Activated CD4-positive, alpha-beta memory T cell treated with anti-CD3 and anti-CD28 coated beads, Interleukin-2, amount 10 ng/mL, durations not matched to agents 7 days and 5 days (primary cell): ENCODE data around the gene PCED1A. TPM values are rescaled to one million over a fixed set of nuclear protein-coding genes. Genes with fewer than 3 reads are reported as not detected.
"Not testable (repeated sequence)": the region's sequence is repeated elsewhere in the genome, so short reads cannot be mapped to it uniquely, and the experiment has no call there.

Experiments used
- CTCF ChIA-PET: fragments of 350-600 bp; sonication (Branson Sonifier 250); formaldehyde crosslinking; loops from one replicate; lab custom pipeline; 2021; ENCODE audit warnings: antibody characterized with exemption, inconsistent platforms; lab: Charles Lee
- POLR2A ChIA-PET: fragments of 350-600 bp; sonication (Branson Sonifier 250); formaldehyde crosslinking; loops from one replicate; lab custom pipeline; 2021; ENCODE audit warnings: antibody characterized with exemption; lab: Charles Lee
- DNase-seq: peaks from one replicate; pipeline ENCODE4 v3.0.0-alpha.2; 2020
- H3K27ac Mint-ChIP-seq: one replicate; pipeline ENCODE4 v1.8.0; 2021; ENCODE audit warnings: mild to moderate bottlenecking, mixed read lengths
- H3K27me3 Mint-ChIP-seq: one replicate; pipeline ENCODE4 v1.8.0; 2021; ENCODE audit warnings: mixed read lengths
- H3K36me3 Mint-ChIP-seq: one replicate; pipeline ENCODE4 v1.8.0; 2021; ENCODE audit warnings: low read depth, mixed read lengths
- H3K4me1 Mint-ChIP-seq: one replicate; pipeline ENCODE4 v1.8.0; 2021; ENCODE audit warnings: mixed read lengths
- H3K4me3 Mint-ChIP-seq: one replicate; pipeline ENCODE4 v1.8.0; 2021; ENCODE audit warnings: mild to moderate bottlenecking, mixed read lengths
- H3K9me3 Mint-ChIP-seq: one replicate; pipeline ENCODE4 v1.8.0; 2021; ENCODE audit warnings: mixed read lengths
- total RNA-seq, 2 experiments: library from RNA; stranded (reverse); gene quantifications; one replicate each; pipeline ENCODE4 v1.2.3, GENCODE V29; 2021

The PCED1A gene
- total RNA-seq, 2 experiments from 2014 or later = 25.0 to 25.7 TPM

GRCh38 chr20:2817891-2818595 lies 22.4 kb downstream of the PCED1A start:
- Mint-ChIP-seq H3K4me1 (peaks cover 20% of the 10 kb centered on the region), H3K4me3 (no peak overlapping the region), H3K27ac (no peak overlapping the region), H3K9me3 (no peaks in the 10 kb centered on the region), H3K36me3 (no peaks in the 10 kb centered on the region), H3K27me3 (peaks cover 39% of the 10 kb centered on the region)
- POLR2A ChIA-PET = no interaction called here
- DNase-seq = no peak
- CTCF ChIA-PET = no interaction called here

- Mint-ChIP-seq H3K27ac (no peak overlapping the region), H3K9me3 (peaks cover 3% of the 10 kb centered on the region), H3K27me3 (peaks cover 43% of the 10 kb centered on the region), H3K36me3 (no peaks in the 10 kb centered on the region), H3K4me3 (no peak overlapping the region), H3K4me1 (peaks cover 20% of the 10 kb centered on the region)
- CTCF ChIA-PET = no interaction called here
- POLR2A ChIA-PET = no interaction called here
- DNase-seq = no peak
Observed at GRCh38 chr20:2817341-2817726, 23.1 kb downstream of the PCED1A start.

- no peak for DNase-seq
- CTCF ChIA-PET = no interaction called here
- H3K9me3 Mint-ChIP-seq = peaks cover 6% of the 10 kb centered on the region
- H3K27ac Mint-ChIP-seq = no peak overlapping the region
- peaks cover 15% of the 10 kb centered on the region for H3K4me1 Mint-ChIP-seq
- no peak overlapping the region for H3K4me3 Mint-ChIP-seq
- no peaks in the 10 kb centered on the region for H3K36me3 Mint-ChIP-seq
- H3K27me3 Mint-ChIP-seq = peaks cover 45% of the 10 kb centered on the region
- POLR2A ChIA-PET = no interaction called here
Observed at GRCh38 chr20:2816583-2817340, 23.7 kb downstream of the PCED1A start.

GRCh38 chr20:2816030-2816582 lies 24.3 kb downstream of the PCED1A start, which contains the start of gene TMEM239:
TSS of gene TMEM239 (plus strand) at chr20:2816364. CDS start at chr20:2816555, 191 bp downstream.
- H3K27me3 Mint-ChIP-seq = peaks cover 47% of the 10 kb centered on the region
- DNase-seq = no peak
- peaks cover 6% of the 10 kb centered on the region for H3K9me3 Mint-ChIP-seq
- ChIA-PET POLR2A (no interaction called here), CTCF (no interaction called here)
- H3K4me3 Mint-ChIP-seq = no peak within 1 kb of the TSS
- no peak within 1 kb of the TSS for H3K27ac Mint-ChIP-seq
- H3K36me3 Mint-ChIP-seq = no peaks in the 10 kb centered on the region
- H3K4me1 Mint-ChIP-seq = peaks cover 11% of the 10 kb centered on the region

- H3K9me3 Mint-ChIP-seq = peaks cover 6% of the 10 kb centered on the region
- no peak for DNase-seq
- POLR2A ChIA-PET = no interaction called here
- CTCF ChIA-PET = no interaction called here
- H3K27me3 Mint-ChIP-seq = peaks cover 44% of the 10 kb centered on the region
- no peak overlapping the region for H3K27ac Mint-ChIP-seq
- H3K4me3 Mint-ChIP-seq = no peak overlapping the region
- H3K36me3 Mint-ChIP-seq = no peaks in the 10 kb centered on the region
- peaks cover 8% of the 10 kb centered on the region for H3K4me1 Mint-ChIP-seq
Observed at GRCh38 chr20:2815242-2815900, 25.1 kb downstream of the PCED1A start.

GRCh38 chr20:2814587-2815051 lies 25.8 kb downstream of the PCED1A start, which contains the start of gene C20orf141:
TSS of gene C20orf141 (plus strand) at chr20:2814987. CDS start at chr20:2815185, 198 bp downstream.
- peaks cover 2% of the 10 kb centered on the region for H3K4me1 Mint-ChIP-seq
- DNase-seq = no peak
- no peak within 1 kb of the TSS for H3K4me3 Mint-ChIP-seq
- H3K9me3 Mint-ChIP-seq = peaks cover 6% of the 10 kb centered on the region
- no peak within 1 kb of the TSS for H3K27ac Mint-ChIP-seq
- H3K36me3 Mint-ChIP-seq = no peaks in the 10 kb centered on the region
- ChIA-PET POLR2A (no interaction called here), CTCF (no interaction called here)
- peaks cover 37% of the 10 kb centered on the region for H3K27me3 Mint-ChIP-seq

- ChIA-PET CTCF (no interaction called here), POLR2A (interaction anchor here (0.7 kb wide), 1 partner anchor 171 kb away, joined by 3 read pairs; no protein-coding TSS in a partner anchor)
- Mint-ChIP-seq H3K4me3 (no peak overlapping the region), H3K9me3 (peaks cover 6% of the 10 kb centered on the region), H3K4me1 (peaks cover 2% of the 10 kb centered on the region), H3K27ac (no peak overlapping the region), H3K36me3 (no peaks in the 10 kb centered on the region), H3K27me3 (peaks cover 36% of the 10 kb centered on the region)
- DNase-seq = no peak
Observed at GRCh38 chr20:2814076-2814475, 26.4 kb downstream of the PCED1A start.

- POLR2A ChIA-PET = interaction anchor here (0.8 kb wide), 1 partner anchor 20 kb away, joined by 3 read pairs; no protein-coding TSS in a partner anchor
- Mint-ChIP-seq H3K27ac (no peak overlapping the region), H3K27me3 (peaks cover 36% of the 10 kb centered on the region), H3K4me3 (no peak overlapping the region), H3K9me3 (peaks cover 6% of the 10 kb centered on the region), H3K4me1 (no peaks in the 10 kb centered on the region), H3K36me3 (no peaks in the 10 kb centered on the region)
- CTCF ChIA-PET = no interaction called here
- DNase-seq = no peak
Observed at GRCh38 chr20:2812189-2812588, 28.3 kb downstream of the PCED1A start.

GRCh38 chr20:2809690-2810089 lies 30.8 kb downstream of the PCED1A start:
- H3K27me3 Mint-ChIP-seq = peaks cover 54% of the 10 kb centered on the region
- no peaks in the 10 kb centered on the region for H3K4me1 Mint-ChIP-seq
- H3K36me3 Mint-ChIP-seq = no peaks in the 10 kb centered on the region
- CTCF ChIA-PET = no interaction called here
- H3K27ac Mint-ChIP-seq = no peak overlapping the region
- peak; percentile 3 for DNase-seq
- POLR2A ChIA-PET = no interaction called here
- no peak overlapping the region for H3K4me3 Mint-ChIP-seq
- H3K9me3 Mint-ChIP-seq = peaks cover 6% of the 10 kb centered on the region

- CTCF ChIA-PET, H3K4me1 Mint-ChIP-seq, POLR2A ChIA-PET, H3K36me3 Mint-ChIP-seq, H3K27ac Mint-ChIP-seq, H3K9me3 Mint-ChIP-seq, H3K4me3 Mint-ChIP-seq: not testable (repeated sequence)
- DNase-seq = peak; percentile 2
- peaks cover 59% of the 10 kb centered on the region for H3K27me3 Mint-ChIP-seq
Observed at GRCh38 chr20:2807929-2808328, 32.5 kb downstream of the PCED1A start.

GRCh38 chr20:2807019-2807418 lies 33.4 kb downstream of the PCED1A start:
- Mint-ChIP-seq H3K36me3 (no peaks in the 10 kb centered on the region), H3K4me1 (no peaks in the 10 kb centered on the region), H3K27me3 (peaks cover 61% of the 10 kb centered on the region), H3K9me3 (no peaks in the 10 kb centered on the region), H3K4me3 (no peak overlapping the region), H3K27ac (no peak overlapping the region)
- DNase-seq = peak; percentile 9
- POLR2A ChIA-PET = no interaction called here
- CTCF ChIA-PET = no interaction called here

GRCh38 chr20:2806351-2806701 lies 34.1 kb downstream of the PCED1A start:
- Mint-ChIP-seq H3K4me3 (no peak overlapping the region), H3K27ac (no peak overlapping the region), H3K27me3 (peaks cover 59% of the 10 kb centered on the region), H3K4me1 (peaks cover 2% of the 10 kb centered on the region), H3K36me3 (no peaks in the 10 kb centered on the region), H3K9me3 (no peaks in the 10 kb centered on the region)
- peak; percentile 13 for DNase-seq
- ChIA-PET POLR2A (no interaction called here), CTCF (no interaction called here)
